Ureter (tissue), 1 donor: Measurements from ENCODE around the gene DPYD. TPM values are rescaled to one million over a fixed set of nuclear protein-coding genes. Genes with fewer than 3 reads are reported as not detected.

Experiments
- DNase-seq: peaks from one replicate; pipeline ENCODE4 v3.0.0-alpha.2; 2020; ENCODE audit warnings: low spot score
- total RNA-seq: library from RNA; stranded (reverse); gene quantifications from one replicate; pipeline ENCODE4 v1.2.4, GENCODE V29; 2023
- donor health status: DM: yes; HTN: yes; CAD: no.

The DPYD gene
- total RNA-seq, 1 donor from 2014 or later, result 31.2 TPM

GRCh38 chr1:97202481-97203380 is 718.1 kb downstream of the DPYD start:
- no peak for DNase-seq

- no peak for DNase-seq
Measured at GRCh38 chr1:97201641-97202040, 719.2 kb downstream of the DPYD start.

GRCh38 chr1:97200595-97200994 is 720.2 kb downstream of the DPYD start:
- no peak for DNase-seq

GRCh38 chr1:97196825-97197516 is 723.9 kb downstream of the DPYD start:
- DNase-seq, result no peak

GRCh38 chr1:97192872-97193572 is 727.8 kb downstream of the DPYD start:
- peak; percentile 44 for DNase-seq

GRCh38 chr1:97190326-97190725 is 730.5 kb downstream of the DPYD start:
- DNase-seq, result no peak

GRCh38 chr1:97186381-97186780 is 734.5 kb downstream of the DPYD start:
- DNase-seq, result no peak

GRCh38 chr1:97174039-97174704 is 746.7 kb downstream of the DPYD start:
- no peak for DNase-seq

GRCh38 chr1:97170300-97170699 is 750.5 kb downstream of the DPYD start:
- DNase-seq, result no peak

- DNase-seq, result no peak
Measured at GRCh38 chr1:97168056-97168455, 752.8 kb downstream of the DPYD start.

- no peak for DNase-seq
Measured at GRCh38 chr1:97167246-97167645, 753.6 kb downstream of the DPYD start.

- no peak for DNase-seq
Measured at GRCh38 chr1:97166626-97167025, 754.2 kb downstream of the DPYD start.

GRCh38 chr1:97164276-97164639 is 756.6 kb downstream of the DPYD start:
- DNase-seq, result no peak

GRCh38 chr1:97163591-97164275 is 757.1 kb downstream of the DPYD start:
- DNase-seq, result no peak

GRCh38 chr1:97160818-97161217 is 760.0 kb downstream of the DPYD start:
- DNase-seq, result no peak

- no peak for DNase-seq
Measured at GRCh38 chr1:97159342-97159741, 761.5 kb downstream of the DPYD start.

GRCh38 chr1:97158691-97159096 is 762.1 kb downstream of the DPYD start:
- no peak for DNase-seq

GRCh38 chr1:97157991-97158390 is 762.8 kb downstream of the DPYD start:
- DNase-seq, result no peak

- DNase-seq, result no peak
Measured at GRCh38 chr1:97151651-97152050, 769.2 kb downstream of the DPYD start.

- no peak for DNase-seq
Measured at GRCh38 chr1:97145321-97145956, 775.4 kb downstream of the DPYD start.

- DNase-seq, result no peak
Measured at GRCh38 chr1:97144527-97144926, 776.3 kb downstream of the DPYD start.
